KMS-11 (cell line): ENCODE measurements around the gene DACT1.

Experiments used
- H2AFZ ChIP-seq: fragments of 200-600 bp; sonication (generic); 2 replicates; pipeline ENCODE4 v1.6.1; 2016; ENCODE audit warnings: antibody characterized with exemption, mixed run types, low read depth
- H3K27ac ChIP-seq: fragments of 200-600 bp; sonication (generic); 2 replicates; pipeline ENCODE4 v1.6.1; 2016; ENCODE audit warnings: mild to moderate bottlenecking, mixed run types
- H3K27me3 ChIP-seq: fragments of 200-600 bp; sonication (generic); 2 replicates; pipeline ENCODE4 v1.6.1; 2017; ENCODE audit warnings: mild to moderate bottlenecking, low read depth, mixed run types, moderate library complexity; ENCODE audit not compliant: insufficient read depth
- H3K36me3 ChIP-seq: fragments of 200-600 bp; sonication (generic); 2 replicates; pipeline ENCODE4 v1.6.1; 2017; ENCODE audit warnings: mild to moderate bottlenecking, mixed run types; ENCODE audit not compliant: insufficient read depth
- H3K4me1 ChIP-seq: fragments of 200-600 bp; sonication (generic); 2 replicates; pipeline ENCODE4 v1.6.1; 2016; ENCODE audit warnings: mild to moderate bottlenecking, low read depth, mixed run types; ENCODE audit not compliant: poor library complexity, severe bottlenecking
- H3K4me2 ChIP-seq: fragments of 200-600 bp; sonication (generic); 2 replicates; pipeline ENCODE4 v1.7.0; 2016; ENCODE audit warnings: mild to moderate bottlenecking, mixed run types
- H3K4me3 ChIP-seq: fragments of 200-600 bp; sonication (generic); IDR thresholded peaks from 2 replicates; pipeline ENCODE4 v1.6.1; 2017; ENCODE audit warnings: low read depth, low read length, mixed read lengths; ENCODE audit not compliant: insufficient read depth
- H3K79me2 ChIP-seq: fragments of 200-600 bp; sonication (generic); 2 replicates; pipeline ENCODE4 v1.6.1; 2016; ENCODE audit warnings: low read depth, mixed run types; ENCODE audit not compliant: insufficient read depth
- H3K9ac ChIP-seq: fragments of 200-600 bp; sonication (generic); 2 replicates; pipeline ENCODE4 v1.6.1; 2016; ENCODE audit warnings: mild to moderate bottlenecking, mixed run types
- H4K20me1 ChIP-seq: fragments of 200-600 bp; sonication (generic); 2 replicates; pipeline ENCODE4 v1.6.1; 2016; ENCODE audit warnings: mild to moderate bottlenecking, mixed run types; ENCODE audit not compliant: insufficient read depth
- CTCF ChIP-seq: fragments of 200-600 bp; sonication (generic); conservative IDR thresholded peaks from 2 replicates; pipeline ENCODE4 v1.6.1; 2017; ENCODE audit warnings: low read depth, mild to moderate bottlenecking, antibody characterized with exemption, low read length, moderate library complexity, mixed read lengths

The DACT1 gene

DNA sequence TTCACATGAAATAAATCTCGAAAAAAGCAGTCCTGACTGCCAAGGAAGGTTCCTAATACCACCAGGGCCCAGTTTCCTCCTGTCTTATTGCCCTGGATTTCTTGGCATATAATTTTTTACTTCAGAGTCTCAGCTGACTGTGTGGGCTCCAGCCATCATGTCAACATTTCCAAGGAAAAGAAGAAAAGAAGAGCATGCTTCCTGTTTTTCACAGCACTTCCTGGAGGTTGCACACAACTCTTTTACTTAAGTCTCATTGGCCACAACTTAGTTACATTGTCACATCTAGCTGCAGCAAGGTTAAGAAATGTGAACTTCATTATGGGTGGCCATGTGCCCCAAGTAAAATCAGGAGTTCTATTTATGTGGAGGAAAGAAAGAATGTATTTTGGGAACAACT, 24.3 kb downstream of the DACT1 start:
- Histone ChIP-seq H3K4me3 (no peak overlapping the region), H2AFZ (no peak overlapping the region), H3K36me3 (no peaks in the 10 kb centered on the region), H3K4me2 (no peak overlapping the region), H3K79me2 (no peaks in the 10 kb centered on the region), H3K27ac (no peak overlapping the region), H3K4me1 (no peaks in the 10 kb centered on the region), H4K20me1 (no peaks in the 10 kb centered on the region), H3K27me3 (no peaks in the 10 kb centered on the region), H3K9ac (no peak overlapping the region)
- TF ChIP-seq CTCF, result no peak

- Histone ChIP-seq H3K9ac (no peak overlapping the region), H2AFZ (no peak overlapping the region), H3K4me3 (no peak overlapping the region), H3K36me3 (no peaks in the 10 kb centered on the region), H3K27ac (no peak overlapping the region), H3K4me2 (no peak overlapping the region), H3K4me1 (no peaks in the 10 kb centered on the region), H4K20me1 (no peaks in the 10 kb centered on the region), H3K27me3 (no peaks in the 10 kb centered on the region), H3K79me2 (no peaks in the 10 kb centered on the region)
- TF ChIP-seq CTCF, result no peak
Measured at GRCh38 chr14:58662759-58663158, 25.0 kb downstream of the DACT1 start.

GRCh38 chr14:58663494-58664111, 25.8 kb downstream of the DACT1 start:
- no peaks in the 10 kb centered on the region for H4K20me1 ChIP-seq
- no peak overlapping the region for H3K4me2 ChIP-seq
- H3K27ac ChIP-seq, result no peak overlapping the region
- H3K27me3 ChIP-seq, result no peaks in the 10 kb centered on the region
- TF ChIP-seq CTCF, result no peak
- no peaks in the 10 kb centered on the region for H3K36me3 ChIP-seq
- H3K79me2 ChIP-seq, result no peaks in the 10 kb centered on the region
- no peaks in the 10 kb centered on the region for H3K4me1 ChIP-seq
- H3K9ac ChIP-seq, result no peak overlapping the region
- H2AFZ ChIP-seq, result no peak overlapping the region
- H3K4me3 ChIP-seq, result no peak overlapping the region

GRCh38 chr14:58665773-58666500, 28.2 kb downstream of the DACT1 start:
- Histone ChIP-seq H3K27me3 (no peaks in the 10 kb centered on the region), H3K4me2 (no peak overlapping the region), H3K4me1 (no peaks in the 10 kb centered on the region), H4K20me1 (no peaks in the 10 kb centered on the region), H3K79me2 (no peaks in the 10 kb centered on the region), H3K4me3 (no peak overlapping the region), H2AFZ (no peak overlapping the region), H3K27ac (no peak overlapping the region), H3K36me3 (no peaks in the 10 kb centered on the region), H3K9ac (no peak overlapping the region)
- no peak for TF ChIP-seq CTCF
